ENCODE data around the gene PAN2. TPM values are rescaled to one million over a fixed set of nuclear protein-coding genes. Genes with fewer than 3 reads are reported as not detected.
A peak's percentile ranks its signal among the peaks of the same experiment; 100 is the strongest.

PAN2 gene
- total RNA-seq, 1 donor, result 13.0 TPM

DNA sequence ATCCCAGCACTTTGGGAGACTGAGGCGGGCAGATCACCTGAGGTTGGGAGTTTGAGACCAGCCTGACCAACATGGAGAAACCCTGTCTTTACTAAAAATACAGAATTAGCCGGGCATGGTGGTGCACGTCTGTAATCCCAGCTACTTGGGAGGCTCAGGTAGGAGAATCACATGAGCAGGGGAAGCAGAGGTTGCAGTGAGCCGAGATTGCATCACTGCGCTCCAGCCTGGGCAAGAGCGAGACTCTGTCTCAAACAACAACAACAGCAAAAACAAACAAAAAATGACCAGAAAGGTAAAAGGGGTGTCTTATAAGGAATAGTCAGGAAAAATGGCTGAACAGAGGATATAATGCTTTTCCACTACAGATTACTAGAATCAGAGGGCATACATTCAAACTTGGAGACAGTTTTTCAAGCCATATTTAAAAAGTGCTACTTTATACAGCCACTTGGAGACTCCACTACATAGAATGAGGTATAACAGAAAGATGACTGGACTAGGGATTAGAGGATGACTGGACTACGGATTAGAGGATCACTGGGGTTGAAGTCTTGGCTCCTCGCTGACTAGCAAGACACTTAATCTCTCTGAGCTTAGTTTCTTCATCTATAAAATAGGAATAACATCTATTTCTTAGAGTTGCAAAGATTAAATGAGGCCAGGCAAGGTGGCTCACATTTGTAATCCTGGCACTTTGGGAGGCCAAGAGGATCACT lies 28.8 kb downstream of the PAN2 start:
- TF ChIP-seq CTCF (IDR thresholded peaks at IDR 0.05; ENCODE audit: insufficient read depth, low read depth, low read length), result no peak
- H3K4me3 ChIP-seq (ENCODE audit: low read depth, low read length), result no peak overlapping the region
- DNase-seq (ENCODE audit: low read depth), result no peak

- H3K4me3 ChIP-seq (ENCODE audit: low read depth, low read length), result no peak overlapping the region
- no peak for TF ChIP-seq CTCF (IDR thresholded peaks at IDR 0.05; ENCODE audit: insufficient read depth, low read depth, low read length)
- DNase-seq (ENCODE audit: low read depth), result no peak
These were observed 29.5 kb downstream of the PAN2 start for GRCh38 chr12:56304276-56304675.

- no peak for TF ChIP-seq CTCF (IDR thresholded peaks at IDR 0.05; ENCODE audit: insufficient read depth, low read depth, low read length)
- H3K4me3 ChIP-seq (ENCODE audit: low read depth, low read length), result peak overlapping the region; percentile 87
- no peak for DNase-seq (ENCODE audit: low read depth)
These were observed 32.9 kb downstream of the PAN2 start for GRCh38 chr12:56300644-56301464.

DNA sequence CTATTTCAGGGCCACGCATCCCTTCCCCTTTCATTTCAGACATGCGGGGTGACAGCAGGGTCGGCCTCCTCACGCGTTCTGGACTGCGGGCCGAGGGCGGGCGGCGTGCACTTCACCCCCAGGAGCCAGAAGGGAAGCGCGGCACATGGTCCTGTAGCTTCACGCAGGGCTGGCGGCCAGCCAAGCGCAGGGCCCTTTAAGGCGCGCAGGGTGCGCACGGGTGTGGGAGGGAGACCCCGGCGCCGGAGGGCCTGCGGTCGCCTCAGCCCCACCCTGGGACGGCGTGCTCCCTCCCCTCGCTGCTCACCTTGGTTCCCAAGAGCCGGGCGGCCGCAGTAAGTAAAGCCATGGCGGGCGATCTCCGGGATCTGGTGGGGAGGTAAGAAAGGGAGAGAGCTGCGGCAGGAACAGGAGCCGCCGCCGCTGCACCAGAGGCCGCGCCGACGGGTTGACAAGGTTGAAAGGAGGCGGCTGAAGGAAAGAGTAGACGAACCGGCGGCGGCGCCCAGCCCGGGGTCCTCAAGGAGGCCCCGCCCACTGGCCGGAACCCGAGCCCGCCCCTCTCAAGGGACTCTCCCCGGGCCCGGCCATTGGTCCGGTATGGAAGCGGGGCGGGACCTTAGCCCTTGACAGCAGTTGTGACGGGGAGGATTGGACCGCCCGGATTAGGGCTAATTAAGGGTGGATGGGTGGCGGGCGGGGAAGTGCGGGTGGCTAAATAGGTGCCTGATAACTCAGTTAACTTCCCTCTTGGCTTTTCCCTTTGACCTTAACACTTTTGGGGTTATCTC lies 33.8 kb downstream of the PAN2 start, which contains the start of gene CS:
TSS of gene CS (minus strand) at position 478 of the 791 bp plus-strand sequence. CDS start at position 349, 129 bp downstream.
- DNase-seq (ENCODE audit: low read depth), result peak; percentile 98
- TF ChIP-seq CTCF (IDR thresholded peaks at IDR 0.05; ENCODE audit: insufficient read depth, low read depth, low read length), result no peak
- H3K4me3 ChIP-seq (ENCODE audit: low read depth, low read length), result peak within 1 kb of the TSS; percentile 87

DNA sequence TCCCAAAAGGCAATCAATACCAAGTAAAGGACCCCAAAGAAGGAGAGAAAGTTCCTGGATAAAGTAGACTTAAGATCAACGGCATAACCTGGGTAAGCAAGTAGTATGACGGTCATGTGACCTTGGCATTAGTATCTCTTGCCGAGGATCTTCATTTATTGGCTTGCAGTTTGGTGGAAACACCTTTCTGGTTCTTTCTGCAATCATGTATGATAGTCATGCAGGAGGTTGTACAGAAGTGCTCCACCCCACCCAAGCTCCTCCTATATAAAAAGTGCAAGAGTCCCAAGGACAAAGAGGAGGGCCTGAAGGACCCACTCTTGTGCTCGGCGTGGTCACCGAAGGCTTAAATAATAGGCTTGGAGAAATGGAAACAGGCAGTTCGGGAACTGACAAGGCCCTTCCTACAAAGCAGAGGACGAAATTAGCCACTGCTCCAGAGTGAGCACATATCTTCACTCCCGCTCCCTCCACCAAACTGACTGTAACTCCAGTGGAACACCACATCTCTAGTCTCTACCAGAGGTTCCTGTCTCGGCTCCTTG lies 34.4 kb downstream of the PAN2 start:
- TF ChIP-seq CTCF (IDR thresholded peaks at IDR 0.05; ENCODE audit: insufficient read depth, low read depth, low read length), result no peak
- peak overlapping the region; percentile 87 for H3K4me3 ChIP-seq (ENCODE audit: low read depth, low read length)
- peak; percentile 5 for DNase-seq (ENCODE audit: low read depth)

DNA sequence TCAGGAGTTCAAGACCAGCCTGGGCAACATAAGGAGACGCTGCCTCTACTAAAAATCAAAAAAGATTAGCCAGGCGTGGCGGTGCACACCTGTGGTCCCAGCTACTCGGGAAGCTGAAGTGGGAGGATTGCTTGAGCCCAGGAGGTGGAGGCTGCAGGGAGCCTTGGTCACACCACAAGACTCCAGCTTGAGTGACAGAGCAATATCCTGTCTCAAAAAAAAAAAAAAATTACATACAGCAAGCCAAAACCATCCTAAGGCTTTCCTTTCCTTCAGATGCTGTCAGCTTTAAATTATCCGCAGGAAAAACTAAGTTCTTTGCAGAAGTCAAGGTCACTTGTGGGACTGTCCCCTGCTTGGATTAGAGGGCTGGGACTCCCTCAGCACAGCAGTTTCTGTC lies 35.0 kb downstream of the PAN2 start:
- peak overlapping the region; percentile 87 for H3K4me3 ChIP-seq (ENCODE audit: low read depth, low read length)
- DNase-seq (ENCODE audit: low read depth), result no peak
- no peak for TF ChIP-seq CTCF (IDR thresholded peaks at IDR 0.05; ENCODE audit: insufficient read depth, low read depth, low read length)

Data from fibroblast of villous mesenchyme (primary cell).